Panc1 (cell line): ENCODE results near the gene ZC3H7B. TPM values are rescaled to one million over a fixed set of nuclear protein-coding genes. Genes with fewer than 3 reads are reported as not detected.

Experiments used
- ATAC-seq: fragments of 200-7000 bp; cut with Tn5 transposase; 2 replicates; pipeline ENCODE4 v1.9.1; 2020; ENCODE audit warnings: mild to moderate bottlenecking, moderate library complexity
- BruUV-seq: library from RNA; stranded (reverse); fragments of 400-500 nt; replicated peaks from 2 replicates; lab custom pipeline; 2021; lab: Mats Ljungman, UMichigan
- CTCF ChIA-PET: fragments of 300-600 bp; sonication (Branson Sonifier 250); formaldehyde crosslinking; loops from one replicate; lab custom pipeline; 2022; ENCODE audit warnings: antibody characterized with exemption; lab: Charles Lee
- POLR2A ChIA-PET: fragments of 300-600 bp; sonication (Branson Sonifier 250); formaldehyde crosslinking; loops from one replicate; lab custom pipeline; 2022; ENCODE audit warnings: antibody characterized with exemption; lab: Charles Lee
- DNase-seq: peaks from one replicate; pipeline ENCODE4 v3.0.0-alpha.2; 2010; ENCODE audit warnings: low read depth, low spot score
- H3K27ac ChIP-seq: 2 replicates; pipeline ENCODE4 v1.5.1; 2011; ENCODE audit warnings: mild to moderate bottlenecking, low read length, inconsistent platforms
- H3K27me3 ChIP-seq: fragments of 200-500 bp; sonication (Bioruptor generic); 2 replicates; pipeline ENCODE4 v1.6.0; 2014; ENCODE audit warnings: low read length, inconsistent platforms; ENCODE audit not compliant: control insufficient read depth, insufficient read depth
- H3K36me3 ChIP-seq: fragments of 200-500 bp; sonication (Bioruptor generic); 2 replicates; pipeline ENCODE4 v1.5.1; 2014; ENCODE audit warnings: inconsistent platforms, mild to moderate bottlenecking, low read length, moderate library complexity; ENCODE audit not compliant: control insufficient read depth, insufficient read depth
- H3K4me1 ChIP-seq: 2 replicates; pipeline ENCODE4 v1.5.1; 2011; ENCODE audit warnings: inconsistent platforms, mild to moderate bottlenecking, low read length, moderate library complexity; ENCODE audit not compliant: control insufficient read depth, insufficient read depth
- H3K4me3 ChIP-seq, 2 experiments: 2 replicates each; pipeline ENCODE4 v1.5.1; 2011 to 2012; ENCODE audit warnings: low read depth in 2 of 2, low read length in 2 of 2, mild to moderate bottlenecking in 2 of 2, inconsistent platforms in 1 of 2, moderate library complexity in 1 of 2
- H3K9me3 ChIP-seq: fragments of 200-500 bp; sonication (Bioruptor generic); 2 replicates; pipeline ENCODE4 v1.5.1; 2014; ENCODE audit warnings: low read depth, mild to moderate bottlenecking, inconsistent platforms, low read length, moderate library complexity; ENCODE audit not compliant: control insufficient read depth, insufficient read depth
- CTCF ChIP-seq: fragments of 450-650 bp; IDR thresholded peaks from 2 replicates; pipeline ENCODE4 v1.5.1; 2017; ENCODE audit warnings: mild to moderate bottlenecking
- POLR2AphosphoS5 ChIP-seq: IDR thresholded peaks from 2 replicates; pipeline ENCODE4 v1.6.1; 2012; ENCODE audit warnings: mild to moderate bottlenecking, low read depth, low read length, moderate library complexity
- REST ChIP-seq, 2 experiments: IDR thresholded peaks; 2 replicates each; pipeline ENCODE4 v1.6.1; 2011 to 2012; ENCODE audit warnings: low read depth in 2 of 2, control low read depth in 1 of 2, low read length in 1 of 2, mild to moderate bottlenecking in 1 of 2, moderate library complexity in 1 of 2; ENCODE audit not compliant: insufficient read depth in 1 of 2
- SIN3A ChIP-seq: IDR thresholded peaks from 2 replicates; pipeline ENCODE4 v1.6.1; 2012; ENCODE audit warnings: low read depth, mild to moderate bottlenecking, low read length, moderate library complexity, borderline replicate concordance; ENCODE audit not compliant: insufficient read depth
- TCF7L2 ChIP-seq: IDR thresholded peaks from 2 replicates; pipeline ENCODE4 v1.6.1; 2011; ENCODE audit warnings: mild to moderate bottlenecking, low read depth, low read length, inconsistent platforms
- in situ Hi-C: cut with HindIII; loops from 2 replicates; pipeline ENCODE4 v1.10.0; 2016; ENCODE audit warnings: low sequenced_read_pairs, low pct_unique_long_range_greater_than_20kb
- intact Hi-C: fragments of 100-400 bp; cut with micrococcal nuclease; formaldehyde crosslinking; loops from one replicate; pipeline ENCODE4 v1.10.0; 2022; ENCODE audit not compliant: unreplicated experiment
- total RNA-seq: library from RNA; stranded (reverse); gene quantifications from one replicate; pipeline ENCODE4 v1.2.1, GENCODE V29; 2021; ENCODE audit not compliant: unreplicated experiment

ZC3H7B gene
- total RNA-seq, 1 experiment from 2014 or later, result 62.0 TPM

- Histone ChIP-seq H3K4me3 (no peak overlapping the region), H3K36me3 (no peaks in the 10 kb centered on the region), H3K27ac (no peak overlapping the region), H3K4me1 (no peaks in the 10 kb centered on the region; the same call in 1 of the 2 replicates), H3K9me3 (no peaks in the 10 kb centered on the region), H3K27me3 (no peaks in the 10 kb centered on the region)
- ATAC-seq (no peak), DNase-seq (no peak)
- intact Hi-C loops (no loop called here), in situ Hi-C loops (no loop called here)
- CTCF ChIA-PET, result interaction anchor here (0.6 to 0.7 kb wide), 2 partner anchors 25 to 191 kb away, joined by 3 to 6 read pairs; partner anchors contain the start of gene TEF
- TF ChIP-seq POLR2AphosphoS5, result no peak
- TF ChIP-seq REST (IDR thresholded peaks at IDR 0.05; ENCODE audit: insufficient read depth in 1 of 2, low read depth in 2 of 2, low read length in 1 of 2), result no peak
- no peak for TF ChIP-seq TCF7L2
- no TSS peak for BruUV-seq
- POLR2A ChIA-PET, result no interaction called here
Observed at GRCh38 chr22:41406410-41406809, 105.1 kb downstream of the ZC3H7B start.

DNA sequence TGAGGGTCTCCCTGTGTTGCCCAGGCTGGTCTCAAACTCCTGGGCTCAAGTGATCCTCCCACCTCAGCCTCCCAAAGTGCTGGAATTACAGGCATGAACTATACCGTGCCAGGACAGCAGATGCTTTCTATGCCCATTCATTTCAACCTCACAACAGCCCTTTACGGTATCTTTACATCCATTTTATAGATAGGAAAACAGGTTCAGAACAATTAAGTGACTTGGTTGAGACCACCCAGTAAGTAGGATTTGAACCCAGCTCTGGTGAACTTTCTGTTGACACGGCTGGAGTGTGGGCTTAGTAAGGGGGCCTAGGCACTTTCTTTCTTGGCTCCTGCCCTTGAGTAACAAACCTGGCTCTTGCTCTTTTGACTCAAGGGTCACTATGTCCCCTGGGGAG is 106.1 kb downstream of the ZC3H7B start:
- no peak overlapping the region for H3K27ac ChIP-seq
- H3K4me3 ChIP-seq, result no peak overlapping the region
- in situ Hi-C loops, result no loop called here
- BruUV-seq, result no TSS peak
- TF ChIP-seq POLR2AphosphoS5, result no peak
- ChIA-PET POLR2A (no interaction called here), CTCF (interaction anchor here (0.7 kb wide), 1 partner anchor 26 kb away, joined by 6 read pairs; the partner anchor contains the start of gene TEF)
- H3K36me3 ChIP-seq, result no peaks in the 10 kb centered on the region
- no peaks in the 10 kb centered on the region for H3K9me3 ChIP-seq
- H3K4me1 ChIP-seq, result peaks cover 6% of the 10 kb centered on the region
- intact Hi-C loops, result no loop called here
- DNase-seq (no peak), ATAC-seq (no peak)
- no peaks in the 10 kb centered on the region for H3K27me3 ChIP-seq

- no peak for TF ChIP-seq POLR2AphosphoS5
- TF ChIP-seq CTCF, result no peak
- no peak for TF ChIP-seq SIN3A
- no peak for TF ChIP-seq TCF7L2
- no peak for TF ChIP-seq REST (IDR thresholded peaks at IDR 0.05; ENCODE audit: insufficient read depth in 1 of 2, low read depth in 2 of 2, low read length in 1 of 2)
- no peaks in the 10 kb centered on the region for H3K9me3 ChIP-seq
- H3K4me1 ChIP-seq, result peaks cover 10% of the 10 kb centered on the region
- in situ Hi-C loops (no loop called here), intact Hi-C loops (no loop called here)
- no peak overlapping the region for H3K27ac ChIP-seq
- no peaks in the 10 kb centered on the region for H3K27me3 ChIP-seq
- no TSS peak for BruUV-seq
- H3K36me3 ChIP-seq, result no peaks in the 10 kb centered on the region
- no peak for DNase-seq
- ATAC-seq, result no peak
- CTCF ChIA-PET, result interaction anchor here (0.6 to 0.7 kb wide), 2 partner anchors 12 to 112 kb away, joined by 3 to 9 read pairs; no protein-coding TSS in a partner anchor
- POLR2A ChIA-PET, result no interaction called here
- no peak overlapping the region for H3K4me3 ChIP-seq
Observed at GRCh38 chr22:41408665-41409064, 107.3 kb downstream of the ZC3H7B start.
